DND-41 (cell line): ENCODE measurements around the gene HLCS.

Experiments used
- ATAC-seq: fragments of 200-7000 bp; cut with Tn5 transposase; 3 replicates; pipeline ENCODE4 v1.9.1; 2021; ENCODE audit warnings: low read depth; ENCODE audit not compliant: insufficient read depth
- DNase-seq: peaks from one replicate; pipeline ENCODE4 v3.0.0-alpha.2; 2020
- H2AFZ ChIP-seq: 2 replicates; pipeline ENCODE4 v1.6.0; 2012; ENCODE audit warnings: low read depth, low read length
- H3K27ac ChIP-seq: 2 replicates; pipeline ENCODE4 v1.5.1; 2012; ENCODE audit warnings: low read length, inconsistent platforms
- H3K27me3 ChIP-seq: fragments of 200-600 bp; sonication (generic); 2 replicates; pipeline ENCODE4 v1.6.0; 2012; ENCODE audit warnings: low read length, mild to moderate bottlenecking, inconsistent platforms; ENCODE audit not compliant: insufficient read depth, poor library complexity
- H3K36me3 ChIP-seq: 2 replicates; pipeline ENCODE4 v1.5.1; 2012; ENCODE audit warnings: low read length, inconsistent platforms; ENCODE audit not compliant: insufficient read depth
- H3K4me1 ChIP-seq: 2 replicates; pipeline ENCODE4 v1.5.1; 2012; ENCODE audit warnings: mild to moderate bottlenecking, low read length; ENCODE audit not compliant: insufficient read depth
- H3K4me2 ChIP-seq: 2 replicates; pipeline ENCODE4 v1.6.0; 2012; ENCODE audit warnings: mild to moderate bottlenecking, moderate library complexity, low read length, inconsistent platforms; ENCODE audit not compliant: insufficient read depth
- H3K4me3 ChIP-seq, 2 experiments: fragments of 200-600 bp in 1 of 2; shearing (Covaris generic) in 1 of 2; 2 replicates each; pipeline ENCODE4 v1.5.1; 2012 to 2016; ENCODE audit warnings: inconsistent platforms in 2 of 2, low read length in 2 of 2, mild to moderate bottlenecking in 2 of 2, low read depth in 1 of 2, moderate library complexity in 1 of 2
- H3K79me2 ChIP-seq: 2 replicates; pipeline ENCODE4 v1.6.0; 2012; ENCODE audit warnings: low read length, inconsistent platforms; ENCODE audit not compliant: insufficient read depth
- H3K9ac ChIP-seq: 2 replicates; pipeline ENCODE4 v1.6.0; 2012; ENCODE audit warnings: low read depth, mild to moderate bottlenecking, inconsistent platforms, low read length, moderate library complexity
- H3K9me3 ChIP-seq: 2 replicates; pipeline ENCODE4 v1.5.1; 2012; ENCODE audit warnings: low read length, moderate library complexity, mild to moderate bottlenecking, inconsistent platforms; ENCODE audit not compliant: insufficient read depth, severe bottlenecking
- H4K20me1 ChIP-seq: 2 replicates; pipeline ENCODE4 v1.6.0; 2012; ENCODE audit warnings: low read length; ENCODE audit not compliant: insufficient read depth
- CTCF ChIP-seq: IDR thresholded peaks from 2 replicates; pipeline ENCODE4 v1.5.1; 2012; ENCODE audit warnings: borderline replicate concordance, low read length, moderate library complexity, mild to moderate bottlenecking; ENCODE audit not compliant: poor library complexity, severe bottlenecking; ENCODE audit errors: extremely low read depth
- EZH2 ChIP-seq: IDR thresholded peaks from 3 replicates; pipeline ENCODE4 v1.6.1; 2012; ENCODE audit warnings: borderline replicate concordance, low read depth, mild to moderate bottlenecking, moderate library complexity, low read length, inconsistent platforms; ENCODE audit not compliant: severe bottlenecking

HLCS gene

GRCh38 chr21:36879827-36880226 is 86.6 kb downstream of the HLCS start:
- H3K9ac ChIP-seq, result no peak overlapping the region
- DNase-seq (no peak), ATAC-seq (no peak)
- no peaks in the 10 kb centered on the region for H3K79me2 ChIP-seq
- no peak overlapping the region for H3K4me2 ChIP-seq
- H3K36me3 ChIP-seq, result peaks cover 4% of the 10 kb centered on the region; the same call in 1 of the 2 replicates
- no peaks in the 10 kb centered on the region for H3K27me3 ChIP-seq
- H3K4me1 ChIP-seq, result no peaks in the 10 kb centered on the region
- peaks cover 11% of the 10 kb centered on the region for H3K9me3 ChIP-seq
- H4K20me1 ChIP-seq, result no peaks in the 10 kb centered on the region
- no peak overlapping the region for H3K27ac ChIP-seq
- H3K4me3 ChIP-seq, result no peak overlapping the region
- H2AFZ ChIP-seq, result no peak overlapping the region
- TF ChIP-seq EZH2 (no peak), CTCF (no peak)

- H3K36me3 ChIP-seq, result no peaks in the 10 kb centered on the region
- no peak for ATAC-seq
- DNase-seq, result no peak
Observed at GRCh38 chr21:36877741-36878140, 88.7 kb downstream of the HLCS start.

GRCh38 chr21:36874665-36875064 is 91.8 kb downstream of the HLCS start:
- DNase-seq (no peak), ATAC-seq (no peak)
- no peak overlapping the region for H3K27ac ChIP-seq
- H3K9me3 ChIP-seq, result no peaks in the 10 kb centered on the region
- no peak overlapping the region for H3K4me2 ChIP-seq
- no peak overlapping the region for H3K4me3 ChIP-seq
- H2AFZ ChIP-seq, result no peak overlapping the region
- H3K9ac ChIP-seq, result no peak overlapping the region
- no peak for TF ChIP-seq CTCF
- no peak for TF ChIP-seq EZH2
- no peaks in the 10 kb centered on the region for H3K27me3 ChIP-seq
- H3K4me1 ChIP-seq, result no peaks in the 10 kb centered on the region
- H4K20me1 ChIP-seq, result no peaks in the 10 kb centered on the region
- H3K79me2 ChIP-seq, result no peaks in the 10 kb centered on the region
- H3K36me3 ChIP-seq, result no peaks in the 10 kb centered on the region

More at GRCh38 chr21:36877741-36878140, 88.7 kb downstream of the HLCS start:
- H3K9me3 ChIP-seq, result no peaks in the 10 kb centered on the region
- H4K20me1 ChIP-seq, result no peaks in the 10 kb centered on the region
- no peaks in the 10 kb centered on the region for H3K4me1 ChIP-seq
- no peaks in the 10 kb centered on the region for H3K27me3 ChIP-seq
- H3K79me2 ChIP-seq, result no peaks in the 10 kb centered on the region
- H3K27ac ChIP-seq, result no peak overlapping the region
- no peak overlapping the region for H3K4me2 ChIP-seq
- no peak overlapping the region for H3K4me3 ChIP-seq
- H2AFZ ChIP-seq, result no peak overlapping the region
- no peak overlapping the region for H3K9ac ChIP-seq
- TF ChIP-seq CTCF (no peak), EZH2 (no peak)

GRCh38 chr21:36873513-36873912 is 93.0 kb downstream of the HLCS start:
- H3K4me2 ChIP-seq, result no peak overlapping the region
- TF ChIP-seq CTCF (no peak), EZH2 (no peak)
- ATAC-seq (no peak), DNase-seq (no peak)
- no peaks in the 10 kb centered on the region for H3K36me3 ChIP-seq
- H3K27me3 ChIP-seq, result no peaks in the 10 kb centered on the region
- no peaks in the 10 kb centered on the region for H3K79me2 ChIP-seq
- H3K4me1 ChIP-seq, result no peaks in the 10 kb centered on the region
- H3K4me3 ChIP-seq, result no peak overlapping the region
- no peak overlapping the region for H2AFZ ChIP-seq
- H3K27ac ChIP-seq, result no peak overlapping the region
- no peak overlapping the region for H3K9ac ChIP-seq
- H4K20me1 ChIP-seq, result no peaks in the 10 kb centered on the region
- H3K9me3 ChIP-seq, result no peaks in the 10 kb centered on the region
